HG03280 (cell line): Measurements from ENCODE around the gene IQGAP2.
"Not testable (repeated sequence)": the region's sequence is repeated elsewhere in the genome, so short reads cannot be mapped to it uniquely, and the experiment has no call there.

ENCODE experiments used
- ATAC-seq: cut with Tn5 transposase; IDR thresholded peaks from one replicate; pipeline ENCODE4 v1.9.1; 2021; ENCODE audit warnings: mild to moderate bottlenecking, moderate library complexity; ENCODE audit not compliant: unreplicated experiment

The IQGAP2 gene

DNA sequence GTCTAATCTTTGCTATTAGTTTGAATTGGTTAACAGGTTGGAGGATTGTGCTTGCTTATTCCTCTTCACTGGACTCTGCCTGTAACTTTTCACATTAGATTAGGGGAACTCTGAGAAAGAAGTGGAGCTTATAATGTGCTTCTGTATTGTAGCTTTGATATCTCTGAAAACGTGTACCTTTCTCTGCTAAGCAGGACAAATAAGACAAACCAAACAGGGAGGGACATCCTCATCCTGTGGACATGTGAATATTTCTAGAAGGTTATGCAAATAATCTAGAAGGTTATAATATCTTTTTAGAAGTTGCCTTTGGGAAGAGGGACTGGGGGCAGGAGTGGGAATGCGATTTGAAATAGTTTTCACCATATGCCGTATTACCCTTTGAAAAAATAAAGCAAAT is 11.7 kb downstream of the IQGAP2 start:
- ATAC-seq: no peak

DNA sequence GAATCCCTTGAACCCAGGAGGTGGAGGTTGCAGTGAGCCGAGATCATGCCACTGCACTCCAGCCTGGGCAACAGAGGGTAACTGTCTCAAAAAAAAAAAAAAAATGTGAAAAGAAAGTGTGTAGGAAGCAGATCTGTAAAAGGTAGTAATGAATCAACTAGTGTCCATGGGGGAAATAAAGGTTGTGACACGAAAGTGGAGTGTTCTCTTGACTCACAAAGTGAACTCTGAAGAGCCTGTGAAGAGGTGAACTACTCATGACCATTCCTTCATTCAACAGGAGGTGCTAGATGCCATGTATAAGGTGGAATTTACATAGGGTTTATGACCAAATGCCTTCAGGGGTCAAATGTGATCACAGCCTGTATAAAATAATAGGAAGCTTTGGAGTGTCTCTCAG is 12.8 kb downstream of the IQGAP2 start:
- ATAC-seq: no peak

DNA sequence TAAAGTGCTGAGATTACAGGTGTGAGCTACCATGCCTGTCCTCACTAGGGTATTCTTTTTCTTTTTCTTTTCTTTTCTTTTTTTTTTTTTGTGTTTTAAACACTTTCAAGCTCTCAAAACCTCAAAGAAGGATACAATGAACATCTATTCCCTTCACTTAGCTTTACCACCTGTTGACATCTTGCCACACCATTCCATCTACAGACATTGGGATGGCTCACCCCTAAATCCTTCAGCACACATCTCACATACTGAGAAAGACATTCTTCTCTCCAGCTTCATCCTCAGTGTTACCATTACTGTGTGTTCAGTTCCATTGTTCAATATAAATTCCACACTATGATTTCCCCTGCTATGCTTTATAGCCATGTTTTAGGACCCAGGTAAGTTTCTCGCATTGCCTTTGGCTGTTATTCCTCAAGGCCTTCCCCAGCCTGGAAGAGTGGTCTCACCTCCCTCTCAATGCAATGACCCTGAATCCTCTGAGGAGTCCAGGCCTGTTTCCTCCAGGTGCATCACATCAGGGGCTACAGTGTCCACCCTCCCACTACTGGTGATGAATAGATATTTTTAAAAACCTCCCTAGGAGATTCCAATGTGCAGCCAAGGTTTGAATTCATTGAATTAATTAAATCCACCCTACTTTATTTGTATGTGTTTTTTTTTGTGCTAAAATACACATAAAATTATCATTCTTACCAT is 16.7 kb downstream of the IQGAP2 start:
- no peak for ATAC-seq

DNA sequence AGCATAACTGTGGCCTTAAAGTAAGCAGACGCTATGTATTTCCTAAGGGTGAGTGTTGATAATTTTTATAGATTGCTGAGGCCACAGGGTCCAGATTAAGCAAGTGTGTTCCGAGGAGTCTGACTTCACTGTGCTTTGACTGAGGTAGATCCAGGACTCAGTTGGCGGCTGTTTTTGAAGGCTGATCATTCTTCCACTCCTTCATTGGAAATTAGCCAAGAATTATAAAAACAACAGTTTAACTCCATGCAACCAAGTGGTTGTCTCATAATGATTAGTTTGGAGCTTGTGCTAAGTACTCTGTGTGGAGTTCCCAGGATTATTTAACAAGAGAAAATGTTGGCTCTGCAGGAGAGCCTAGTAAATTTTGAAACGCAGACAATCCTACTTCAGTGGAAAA is 19.1 kb downstream of the IQGAP2 start:
- no peak for ATAC-seq

DNA sequence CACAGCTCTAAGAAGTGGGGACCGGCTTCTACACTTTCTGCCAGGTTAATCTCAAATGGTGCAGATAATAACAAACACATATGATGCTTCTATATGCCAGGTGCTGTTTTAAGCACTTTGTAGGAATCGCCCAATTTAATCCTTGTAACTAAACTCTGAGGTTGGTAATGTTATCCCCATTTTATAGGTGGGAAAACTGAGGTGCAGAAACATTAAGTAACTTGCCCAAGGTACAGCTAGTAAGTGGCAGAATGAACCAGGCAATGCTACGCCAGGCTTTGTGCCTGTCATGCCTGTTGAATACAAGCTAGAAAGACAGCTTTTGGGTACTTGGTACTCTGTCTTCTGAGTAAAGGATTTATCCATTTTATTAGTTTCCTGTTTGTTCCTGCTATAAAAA is 19.7 kb downstream of the IQGAP2 start:
- ATAC-seq: no peak

DNA sequence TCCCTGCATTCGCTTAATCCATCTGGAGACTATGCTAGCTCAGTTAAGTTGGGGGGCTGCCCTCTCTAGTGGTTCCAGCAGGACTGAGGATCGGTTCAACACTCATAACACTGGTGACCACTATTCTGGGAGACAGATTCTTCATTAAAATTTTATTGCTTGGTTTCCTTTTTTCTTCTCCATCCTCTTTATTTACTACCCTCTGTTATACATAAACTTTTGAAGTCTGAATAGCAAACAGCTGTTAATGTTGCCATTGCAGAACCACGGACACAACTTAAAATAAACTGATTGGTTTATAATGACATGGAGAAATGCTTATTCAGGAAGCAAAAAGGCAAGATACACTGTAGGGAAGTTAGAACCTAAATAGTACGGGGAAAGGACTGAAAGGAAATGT is 22.1 kb downstream of the IQGAP2 start:
- ATAC-seq: no peak

DNA sequence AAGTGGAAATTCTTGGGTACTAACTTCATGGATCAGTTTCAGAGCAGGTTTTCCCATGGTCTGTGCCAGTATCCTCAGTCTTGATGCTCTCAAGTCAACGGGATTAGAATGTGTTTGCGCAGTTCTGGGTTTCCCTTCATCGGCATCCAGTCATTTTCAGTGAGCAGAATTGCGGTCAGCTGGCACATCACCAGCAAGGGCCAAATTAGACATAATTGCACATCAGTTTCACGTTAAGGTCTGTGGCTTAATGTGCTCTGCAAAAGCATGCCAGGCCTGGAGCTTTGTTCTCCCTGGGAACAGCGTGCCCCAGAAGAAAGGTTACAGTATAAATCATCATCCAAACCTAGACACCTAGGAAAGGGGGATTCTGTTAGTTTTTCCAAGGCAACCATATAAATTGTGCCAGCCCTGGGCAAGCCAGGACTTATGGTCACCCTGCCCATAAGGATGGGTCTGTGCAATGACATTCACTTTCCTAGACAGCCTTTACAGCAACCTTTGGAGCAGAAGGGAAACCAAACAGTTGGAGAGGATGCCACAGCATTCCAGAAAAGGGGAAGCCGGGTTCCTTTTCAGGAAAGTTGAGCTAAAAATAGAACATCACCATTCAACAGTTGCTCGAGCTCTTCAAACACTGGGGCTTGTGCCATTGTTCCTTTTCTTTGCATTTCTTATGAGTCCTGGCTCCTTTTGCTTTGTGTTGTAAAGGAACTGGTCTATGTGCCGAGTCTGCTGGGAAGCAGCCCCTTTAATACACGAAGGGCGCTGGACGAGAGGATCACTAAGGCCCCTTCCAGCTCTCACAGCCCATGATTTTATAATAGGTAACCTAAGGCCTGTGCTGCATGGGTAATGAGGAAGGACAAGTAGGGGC is 23.1 kb downstream of the IQGAP2 start:
- ATAC-seq: no peak

DNA sequence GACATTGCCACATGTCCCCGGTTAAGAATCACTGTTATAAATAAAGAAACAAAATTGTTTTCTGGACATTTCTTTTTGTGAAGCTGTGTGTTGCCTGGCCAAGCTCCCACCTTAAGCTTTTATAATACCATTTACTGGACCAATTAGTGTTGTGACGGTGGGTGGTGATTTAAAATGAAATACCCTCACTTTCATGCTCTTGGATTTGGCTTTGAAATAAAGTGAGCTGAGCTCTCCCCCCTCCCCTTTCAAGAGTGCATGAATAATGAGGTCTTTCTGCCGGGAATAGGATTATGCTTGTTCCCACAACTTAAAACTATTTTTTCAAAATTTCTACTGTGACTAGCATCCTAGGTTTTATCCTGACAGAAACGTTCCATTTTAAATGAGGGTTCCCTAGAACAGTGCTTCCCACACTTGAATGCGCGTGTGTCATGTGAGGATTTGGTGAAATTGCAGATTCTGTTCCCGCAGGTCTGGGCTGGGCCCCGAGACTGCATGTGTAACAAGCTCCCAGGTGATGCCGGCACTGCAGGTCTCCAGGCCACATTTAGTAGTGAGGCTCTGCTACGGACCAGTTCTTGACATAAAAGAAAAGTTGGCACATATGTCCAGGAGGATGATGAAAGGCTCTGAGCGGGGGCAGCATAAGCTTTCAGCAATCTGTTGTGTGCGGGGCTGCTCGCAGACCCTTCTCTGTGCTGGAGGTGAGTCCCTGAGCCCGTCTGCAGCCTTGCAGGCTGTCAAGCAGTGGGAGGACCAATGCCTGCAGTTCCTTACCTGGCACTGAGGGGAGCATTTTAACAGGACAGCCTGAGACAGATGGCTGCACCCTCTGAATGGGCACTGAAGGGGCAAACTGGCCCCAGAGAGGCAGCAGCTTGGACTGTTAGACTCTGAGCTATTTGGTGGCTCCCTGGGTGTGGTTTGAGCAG is 24.4 kb downstream of the IQGAP2 start:
- no peak for ATAC-seq

DNA sequence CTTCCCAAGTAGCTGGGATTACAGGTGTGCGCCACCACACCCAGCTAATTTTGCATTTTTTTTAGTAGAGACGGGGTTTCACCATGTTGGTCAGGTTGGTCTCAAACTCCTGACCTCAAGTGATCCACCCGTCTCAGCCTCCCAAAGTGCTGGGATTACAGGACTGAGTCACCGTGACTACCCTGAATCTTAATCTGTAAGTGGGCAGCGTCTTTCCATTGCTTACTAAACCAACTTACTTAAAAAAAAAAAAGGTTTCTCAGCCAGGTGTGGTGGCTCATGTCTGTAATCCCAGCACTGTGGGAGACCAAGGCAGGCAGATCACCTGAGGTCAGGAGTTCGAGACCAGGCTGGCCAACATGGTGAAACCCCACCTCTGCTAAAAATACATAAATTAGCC is 25.5 kb downstream of the IQGAP2 start:
- ATAC-seq: not testable (repeated sequence)

DNA sequence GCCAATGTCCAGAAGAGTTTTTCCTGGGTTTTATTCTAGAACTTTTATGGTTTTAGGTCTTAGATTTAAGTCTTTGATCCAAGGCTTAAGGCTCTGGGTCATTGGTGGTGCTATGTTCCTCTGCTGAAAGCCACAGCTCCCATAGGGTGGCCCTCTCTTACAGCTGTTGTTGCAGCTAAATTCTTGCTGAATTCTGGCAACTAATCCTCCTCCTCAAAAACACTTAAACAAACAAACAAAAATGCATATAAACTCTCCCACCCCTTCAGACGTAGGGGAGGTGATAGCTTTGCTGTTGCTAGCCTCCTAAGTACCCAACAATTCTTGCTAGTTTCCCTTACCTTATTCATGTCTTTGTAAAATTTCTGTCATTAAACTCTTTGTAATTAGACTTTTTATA is 30.2 kb downstream of the IQGAP2 start:
- ATAC-seq: no peak

DNA sequence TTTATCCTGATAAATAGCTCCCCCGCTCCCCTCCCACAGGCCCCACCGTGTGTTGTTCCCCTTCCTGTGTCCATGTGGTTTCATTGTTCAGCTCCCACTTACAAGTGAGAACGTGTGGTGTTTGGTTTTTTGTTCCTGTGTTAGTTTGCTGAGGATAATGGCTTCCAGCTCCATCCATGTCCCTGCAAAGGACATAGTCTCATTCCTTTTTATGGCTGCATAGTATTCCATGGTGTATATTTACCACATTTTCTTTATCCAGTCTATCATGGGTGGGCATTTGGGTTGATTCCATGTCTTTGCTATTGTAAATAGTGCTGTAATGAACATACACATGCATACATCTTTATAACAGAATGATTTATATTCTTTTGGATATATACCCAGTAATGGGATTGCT is 34.4 kb downstream of the IQGAP2 start:
- ATAC-seq: not testable (repeated sequence)

DNA sequence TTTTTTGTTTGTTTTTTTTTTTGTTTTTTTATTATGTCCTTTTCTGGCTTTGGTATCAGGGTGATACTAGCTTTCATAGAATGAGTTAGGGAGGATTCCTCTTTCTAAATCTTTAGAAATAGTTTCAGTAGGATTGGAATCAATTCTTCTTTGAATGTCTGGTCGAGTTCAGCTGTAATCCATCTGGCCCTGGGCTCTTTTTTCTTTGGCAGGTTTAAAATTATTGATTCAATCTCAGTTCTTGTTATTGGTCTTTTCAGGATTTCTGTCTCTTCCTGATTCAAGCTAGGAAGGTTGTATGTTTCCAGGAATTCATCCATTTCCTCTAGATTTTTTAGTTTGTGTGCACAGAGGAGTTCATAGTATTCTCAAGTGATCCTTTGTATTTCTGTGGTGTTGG is 34.9 kb downstream of the IQGAP2 start:
- ATAC-seq: no peak

DNA sequence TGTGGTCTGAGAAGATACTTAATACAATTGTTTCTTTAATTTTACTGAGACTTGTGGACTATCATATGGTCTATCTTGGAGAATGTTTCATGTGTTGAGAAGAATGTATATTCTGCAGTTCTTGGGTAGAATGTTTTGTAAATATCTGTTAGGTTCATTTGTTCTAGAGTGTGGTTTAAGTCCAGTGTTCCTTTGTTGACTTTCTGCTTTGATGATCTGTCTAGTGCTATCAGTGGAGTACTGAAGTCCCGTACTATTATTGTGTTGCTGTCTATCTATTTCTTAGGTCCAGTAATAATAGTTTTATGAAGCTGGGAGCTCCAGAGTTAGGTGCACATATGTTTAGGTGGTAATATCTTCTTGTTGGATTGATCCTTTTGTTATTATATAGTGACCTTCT is 36.1 kb downstream of the IQGAP2 start:
- no peak for ATAC-seq

DNA sequence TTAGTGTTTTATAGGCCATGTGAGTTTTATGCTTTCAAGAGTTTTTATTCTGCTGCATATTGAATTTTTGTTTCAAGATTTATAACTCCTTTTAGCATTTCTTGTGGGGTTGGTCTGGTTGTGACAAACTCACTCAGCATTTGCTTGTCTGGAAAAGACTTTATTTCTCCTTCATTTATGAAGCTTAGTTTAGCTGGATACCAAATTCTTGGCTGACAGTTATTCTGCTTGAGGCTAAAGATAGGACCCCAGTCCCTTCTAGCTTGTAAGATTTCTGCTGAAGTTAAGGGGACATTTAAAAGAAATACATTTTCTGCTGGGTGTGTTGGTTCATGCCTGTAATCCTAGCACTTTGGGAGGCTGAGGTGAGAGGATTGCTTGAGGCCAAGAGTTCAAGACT is 36.8 kb downstream of the IQGAP2 start:
- no peak for ATAC-seq

DNA sequence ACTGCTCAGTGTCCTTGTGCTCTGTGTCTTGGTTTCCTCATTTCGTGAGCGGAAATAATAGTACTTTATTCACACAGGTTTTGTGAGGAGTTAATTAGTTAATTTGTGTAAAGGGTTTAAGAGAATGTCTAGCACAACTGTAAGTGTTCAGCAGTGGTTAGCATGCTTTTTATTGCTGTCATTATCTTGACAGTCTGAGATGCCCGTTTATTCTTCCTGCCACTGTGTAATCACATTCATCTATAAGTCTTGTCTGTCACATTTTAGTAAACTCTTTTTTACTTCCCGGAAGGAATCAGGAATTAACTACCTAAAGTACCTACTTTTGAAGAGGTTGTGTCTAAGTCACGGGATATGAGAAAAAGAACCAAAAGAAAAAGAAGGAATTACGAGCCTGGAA is 38.0 kb downstream of the IQGAP2 start:
- ATAC-seq: no peak

DNA sequence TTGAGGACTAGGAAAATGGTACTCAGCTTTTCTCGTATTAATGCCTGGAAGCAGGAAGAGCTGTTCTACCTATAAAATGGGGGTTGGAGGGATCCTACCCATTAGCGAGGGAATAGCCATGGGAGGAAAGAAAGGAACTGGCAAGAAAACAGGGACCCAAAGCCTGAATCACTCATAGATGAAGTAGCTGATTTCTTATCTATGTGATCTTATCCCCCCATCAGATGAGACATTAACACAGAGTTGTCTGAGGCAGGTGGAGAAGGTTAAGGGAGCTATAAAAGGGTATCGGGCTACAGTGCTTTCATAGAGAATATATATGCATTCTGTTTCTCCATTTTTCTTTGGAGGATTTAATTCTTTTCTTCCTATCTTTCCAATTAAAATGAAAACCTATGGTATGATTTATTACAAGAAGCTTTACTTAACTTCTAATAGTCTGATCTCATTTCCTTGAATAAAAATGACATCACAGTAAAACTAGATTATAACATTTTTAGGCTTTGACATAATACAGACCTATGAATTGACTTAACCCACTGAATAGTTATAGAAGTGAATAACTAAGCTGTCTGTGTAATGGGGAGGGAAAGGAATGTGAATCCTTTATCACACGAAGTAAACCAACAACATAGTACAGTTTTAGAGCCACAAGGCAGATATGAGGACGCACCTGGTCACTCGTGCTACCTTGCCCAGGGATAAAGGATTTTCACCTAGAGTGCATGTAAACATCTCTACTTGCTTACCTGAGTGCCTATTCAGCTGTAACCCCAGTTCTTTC is 39.0 kb downstream of the IQGAP2 start:
- no peak for ATAC-seq

DNA sequence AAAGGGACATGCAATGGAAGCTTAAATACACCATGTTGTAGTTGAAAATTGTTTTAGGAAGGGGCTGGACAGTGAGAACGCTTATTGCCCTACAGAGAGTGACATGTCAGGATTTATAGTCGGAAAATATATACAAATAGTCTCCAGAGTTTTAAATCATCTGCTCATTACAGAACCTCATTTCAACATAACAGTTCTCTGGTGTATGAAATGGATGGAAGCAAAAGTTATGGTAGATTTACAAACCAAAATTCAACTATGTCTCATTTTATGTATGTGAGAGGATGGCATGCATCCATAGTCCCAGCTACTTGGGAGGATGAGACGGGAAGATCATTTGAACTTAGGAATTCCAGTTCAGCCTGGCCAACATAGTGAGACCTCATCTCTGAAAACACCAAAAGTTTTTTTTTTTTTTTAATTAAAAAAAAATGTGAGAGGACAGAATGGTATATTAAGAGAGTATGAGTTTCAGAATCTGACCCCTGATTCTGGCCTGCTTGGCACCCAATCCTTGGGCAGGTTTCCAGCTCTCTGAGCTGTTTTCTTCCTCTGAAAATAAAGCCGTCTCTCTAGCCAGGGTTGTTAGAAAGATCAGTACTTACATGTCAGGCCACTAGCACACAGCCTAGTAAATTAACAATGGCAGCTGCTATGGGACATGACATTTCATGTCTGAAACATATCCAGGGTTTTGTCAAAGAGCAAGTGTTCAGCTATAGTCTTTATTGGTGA is 40.1 kb downstream of the IQGAP2 start:
- ATAC-seq: no peak

DNA sequence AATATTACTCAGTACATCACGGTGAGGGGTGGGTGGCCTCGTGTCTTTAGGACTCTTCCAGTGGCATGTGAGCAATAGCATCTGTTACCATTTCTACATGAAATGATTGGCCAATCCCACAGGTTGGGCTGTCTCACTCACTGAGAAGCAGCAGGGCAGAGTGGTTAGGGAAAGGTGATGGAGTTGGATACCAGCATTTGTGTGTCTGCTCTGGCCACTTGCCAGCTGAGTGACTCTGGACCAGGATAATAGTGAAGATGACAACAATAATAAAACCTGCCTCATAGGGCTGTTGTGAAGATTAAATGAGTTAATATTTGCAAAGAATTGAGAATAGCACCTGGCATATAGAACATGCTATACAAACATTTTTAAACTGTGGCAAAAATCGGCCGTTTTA is 42.0 kb downstream of the IQGAP2 start:
- ATAC-seq: no peak

DNA sequence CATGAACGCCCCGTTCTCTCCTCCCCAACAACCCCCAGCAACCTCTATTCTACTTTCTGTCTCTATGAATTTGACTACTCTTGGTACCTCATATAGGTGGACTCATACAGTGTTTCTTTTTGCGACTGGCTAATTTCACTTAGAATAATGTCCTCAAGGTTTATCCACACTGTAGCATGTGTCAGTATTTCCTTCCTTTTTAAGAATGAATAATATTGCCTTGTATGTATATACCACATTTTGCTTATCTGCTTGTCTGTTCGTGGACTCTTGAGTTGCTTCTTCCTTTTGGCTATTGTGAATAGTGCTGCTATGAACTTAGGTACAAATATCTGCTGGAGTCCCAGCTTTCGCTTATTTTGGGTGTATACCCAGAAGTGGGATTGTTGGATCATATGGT is 42.7 kb downstream of the IQGAP2 start:
- ATAC-seq: no peak

DNA sequence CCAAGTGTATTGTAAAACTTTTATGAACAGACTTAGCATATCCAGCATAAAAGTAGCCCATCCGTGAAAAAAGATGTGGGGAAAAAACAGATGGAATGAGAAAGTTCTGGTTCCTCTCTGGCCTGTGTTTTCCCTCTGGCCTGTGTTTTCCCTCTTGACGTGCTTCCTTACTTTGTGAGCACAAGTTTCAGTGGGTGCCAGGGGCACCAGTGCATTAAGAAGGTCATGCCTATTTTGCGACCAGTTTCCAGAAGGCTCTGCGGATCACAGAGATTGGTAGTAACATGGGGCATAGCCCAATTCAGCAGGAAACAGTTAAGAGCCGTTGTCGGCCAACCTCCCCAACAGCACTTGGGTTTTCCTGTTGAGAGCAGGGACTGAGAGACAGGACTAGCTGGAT is 43.7 kb downstream of the IQGAP2 start:
- no peak for ATAC-seq
